HG03064 (cell line): ENCODE measurements around the gene SYTL4.

Source experiments
- ATAC-seq: cut with Tn5 transposase; IDR thresholded peaks from one replicate; pipeline ENCODE4 v1.9.1; 2021; ENCODE audit warnings: low read depth; ENCODE audit not compliant: unreplicated experiment

Gene SYTL4

DNA sequence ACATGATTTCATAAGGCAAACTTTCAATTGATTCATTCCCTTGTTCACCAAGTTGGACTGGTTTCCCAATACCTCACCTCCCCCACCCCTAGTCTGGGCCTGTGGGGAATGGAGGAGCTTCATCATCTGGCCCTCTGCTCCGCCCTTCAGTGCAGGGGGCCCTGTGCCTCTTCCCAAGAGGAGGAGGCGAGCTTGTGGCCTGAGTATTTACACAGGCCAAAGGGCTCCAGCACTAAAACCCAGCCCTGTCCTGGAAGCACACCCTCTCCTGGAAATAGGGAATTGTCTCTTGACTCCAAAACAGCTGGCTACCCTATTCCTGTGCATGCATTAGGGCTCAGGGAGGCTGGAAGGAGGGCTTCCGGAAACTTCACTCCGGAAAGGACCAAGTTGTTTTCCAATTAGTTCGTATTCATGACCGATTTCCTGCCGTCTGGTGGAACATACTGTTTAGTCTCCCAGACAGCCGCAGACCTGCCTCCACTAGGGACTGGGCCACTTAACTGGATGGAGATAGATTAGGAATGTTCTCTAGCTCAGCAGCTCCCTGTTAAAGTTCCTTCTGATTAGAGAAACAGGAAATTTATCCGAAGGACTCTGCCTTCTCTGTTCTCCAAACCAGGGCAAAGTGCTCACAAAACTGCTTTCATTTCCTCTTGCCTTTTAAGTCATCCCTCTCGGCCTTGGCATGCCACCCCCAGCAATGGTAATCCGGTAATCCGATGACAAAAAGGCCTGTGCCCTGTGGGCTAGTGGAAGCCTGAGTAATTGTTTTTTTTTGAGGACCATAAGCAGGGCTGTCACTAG lies 82.2 kb downstream of the SYTL4 start:
- no peak for ATAC-seq

DNA sequence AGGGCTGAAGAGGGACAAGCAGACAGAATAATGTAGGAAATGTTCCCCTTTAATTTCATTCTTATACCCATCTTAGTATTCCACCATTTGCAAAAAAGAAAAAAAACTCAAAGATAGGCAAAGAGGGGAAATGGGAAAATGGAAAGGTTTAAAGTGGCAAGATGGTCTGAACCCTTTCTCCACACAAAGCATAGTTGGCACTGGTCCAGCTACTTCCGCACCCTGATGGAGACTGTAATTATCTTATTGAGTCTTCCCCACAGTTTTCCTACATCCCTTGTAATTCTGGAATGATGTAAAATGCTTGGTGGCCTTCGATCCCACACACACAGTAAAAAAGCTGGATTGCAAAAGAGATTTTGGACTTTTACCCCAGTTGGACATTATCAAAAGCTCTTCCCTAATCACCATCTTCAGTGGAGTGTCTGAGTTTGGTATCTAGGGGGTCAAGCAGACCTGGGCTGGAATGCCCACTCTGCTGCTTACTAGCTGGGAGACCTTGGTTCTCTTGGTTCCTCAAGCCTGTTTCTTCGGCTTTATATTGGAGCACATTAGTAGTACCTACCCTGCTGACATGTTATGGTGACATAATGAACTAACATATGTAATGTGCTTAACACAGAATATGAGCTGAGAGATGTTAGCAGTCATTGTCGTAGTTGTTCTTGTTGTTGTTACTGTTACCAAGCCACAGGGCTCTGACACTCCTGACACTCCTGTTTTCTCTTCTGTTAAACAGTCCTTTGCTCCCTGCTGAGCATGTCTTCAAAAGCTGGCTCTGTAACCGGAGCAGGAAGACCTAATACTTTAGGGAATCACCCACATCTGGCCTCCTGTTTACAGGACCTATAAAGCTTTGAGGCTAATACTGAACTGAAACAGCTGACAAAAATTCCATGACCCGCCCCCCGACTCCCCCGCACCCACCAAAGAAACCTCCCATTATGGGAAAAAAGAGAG lies 83.2 kb downstream of the SYTL4 start:
- ATAC-seq, result no peak

DNA sequence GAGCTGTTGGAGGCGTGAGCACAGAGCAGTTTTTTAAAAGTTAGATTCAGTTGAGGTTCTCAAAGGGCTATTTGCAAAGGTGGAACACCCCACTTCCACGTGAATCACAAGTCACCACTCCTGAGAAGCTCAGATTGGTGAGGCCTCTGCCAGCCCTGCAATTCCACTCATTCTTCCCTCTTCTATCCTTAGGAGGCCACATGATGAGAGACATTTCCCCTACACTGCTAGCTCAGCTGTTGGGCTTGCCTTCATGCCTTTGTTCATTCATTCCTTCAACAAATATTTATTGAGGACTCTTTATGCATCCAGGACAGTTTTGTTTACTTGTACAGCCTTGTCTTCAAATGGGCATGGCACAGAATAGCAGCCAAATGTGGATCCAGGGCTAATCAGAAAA lies 84.2 kb downstream of the SYTL4 start:
- no peak for ATAC-seq

DNA sequence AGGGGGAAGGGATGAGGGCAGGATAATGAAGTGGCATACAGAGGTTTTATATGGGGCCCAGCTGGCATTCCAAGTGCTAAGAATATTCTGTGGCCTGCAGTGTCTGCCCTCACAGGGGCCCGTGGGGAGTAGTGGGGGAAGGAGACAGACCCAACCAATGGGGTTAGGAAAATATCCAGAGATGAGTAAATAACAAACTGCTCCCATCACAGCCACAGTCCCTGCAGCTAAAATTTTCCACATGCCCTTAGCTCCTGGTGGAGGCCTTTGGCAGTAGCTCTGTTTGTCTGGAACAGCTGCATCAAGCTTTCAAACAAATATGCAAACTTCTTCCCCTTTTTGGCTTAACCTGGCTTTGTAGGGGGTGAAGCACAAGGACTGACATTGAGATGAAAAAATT lies 84.8 kb downstream of the SYTL4 start:
- ATAC-seq, result no peak

DNA sequence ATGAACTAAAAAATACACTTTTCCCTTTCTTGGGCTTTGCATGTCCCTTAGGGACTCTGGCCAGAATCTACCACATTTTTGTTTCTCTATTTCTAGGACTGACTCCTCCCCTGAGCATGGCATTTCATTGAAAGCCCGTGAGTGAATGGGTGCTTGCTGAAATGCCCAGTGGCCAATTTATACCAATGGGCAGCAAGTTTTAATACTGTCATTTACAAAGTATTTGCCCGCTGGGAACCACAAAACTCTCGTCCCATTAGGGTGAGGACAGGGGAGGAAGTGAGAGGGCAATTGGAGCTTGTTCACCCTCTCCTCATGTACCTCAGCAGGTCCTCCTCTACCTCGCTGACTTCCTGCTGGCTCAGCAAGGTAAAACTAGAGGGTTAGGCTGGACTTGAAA lies 86.8 kb downstream of the SYTL4 start:
- ATAC-seq, result no peak

DNA sequence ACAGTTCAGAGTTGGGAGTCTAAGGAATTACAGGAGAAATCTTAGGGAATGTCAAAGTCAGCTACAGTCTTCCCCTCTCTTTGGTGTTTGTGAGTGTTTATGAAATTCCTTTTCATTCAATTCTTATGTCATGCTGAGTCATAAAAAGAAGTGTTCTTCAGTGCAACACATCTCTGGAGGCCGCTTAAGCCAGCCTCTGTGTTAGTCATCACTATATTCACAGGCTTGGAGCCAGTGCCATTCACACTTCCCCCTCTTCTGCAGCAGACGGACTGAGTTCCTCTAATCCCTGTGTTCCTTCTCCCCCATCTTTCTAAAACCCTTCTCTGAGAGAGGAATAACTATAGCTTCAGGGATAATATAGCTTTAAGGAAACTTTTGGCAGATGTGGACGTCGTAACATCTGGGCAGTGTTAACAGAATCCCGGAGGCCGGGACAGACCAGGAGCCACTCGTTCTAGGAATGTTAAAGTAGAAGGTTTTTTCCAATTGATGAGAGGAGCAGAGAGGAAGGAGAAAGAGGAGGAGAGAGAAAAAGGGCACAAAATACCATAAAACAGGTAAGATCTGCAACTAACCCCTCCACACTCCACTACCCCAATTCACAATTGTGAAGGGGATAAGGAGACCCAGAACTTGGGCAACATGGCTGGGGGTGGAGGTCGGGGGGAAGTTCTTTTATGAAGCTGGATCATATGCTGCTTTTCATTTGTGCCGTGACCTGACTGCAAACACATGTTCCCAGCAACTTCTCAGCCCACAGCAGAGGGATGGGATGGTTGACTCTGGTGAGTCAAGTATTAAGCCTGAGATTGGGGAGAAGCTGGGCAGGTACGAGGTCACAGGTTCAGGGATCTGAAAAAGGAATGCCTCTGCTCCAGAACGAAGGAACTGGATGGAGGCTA lies 87.7 kb downstream of the SYTL4 start, which contains the start of gene SRPX2:
TSS of gene SRPX2 (plus strand) at position 244 of the 905 bp plus-strand sequence. CDS start 2,124 bp downstream, outside the sequence.
- no peak for ATAC-seq

DNA sequence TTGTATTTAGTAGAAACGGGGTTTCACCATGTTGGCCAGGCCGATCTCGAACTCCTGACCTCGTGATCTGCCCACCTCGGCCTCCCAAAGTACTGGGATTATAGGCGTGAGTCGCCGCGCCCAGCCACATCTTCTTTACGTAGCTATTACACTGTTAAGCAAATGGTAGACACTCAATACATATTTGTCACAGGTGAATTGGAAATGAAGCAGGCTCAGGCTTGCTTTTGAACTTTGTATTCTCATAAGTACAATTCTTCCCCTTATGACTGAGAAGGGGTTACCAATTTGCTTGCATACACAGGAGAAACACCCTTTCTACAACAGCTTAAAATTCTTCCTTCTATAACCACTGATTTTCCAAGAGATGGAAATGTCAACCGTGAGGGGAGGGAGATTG lies 88.7 kb downstream of the SYTL4 start:
- ATAC-seq, result no peak

DNA sequence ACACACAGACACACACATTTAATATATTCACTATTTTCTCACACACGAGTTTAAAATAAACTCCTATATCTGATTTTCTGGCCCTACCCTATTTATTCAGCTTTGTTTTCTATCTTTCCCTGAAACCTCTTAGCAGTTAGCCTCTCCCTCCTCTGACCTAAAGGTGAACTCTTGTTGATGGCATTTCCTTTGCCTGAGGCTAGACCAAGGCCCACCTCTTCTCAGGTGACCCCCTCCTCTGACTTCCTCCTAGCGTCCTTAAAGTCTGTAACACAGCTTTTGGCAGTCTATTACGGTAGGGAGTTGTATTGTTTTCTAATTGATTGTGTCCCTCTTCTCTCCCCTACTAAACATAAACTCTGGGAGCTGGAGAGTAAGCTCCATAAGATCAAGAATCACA lies 89.6 kb downstream of the SYTL4 start:
- no peak for ATAC-seq

DNA sequence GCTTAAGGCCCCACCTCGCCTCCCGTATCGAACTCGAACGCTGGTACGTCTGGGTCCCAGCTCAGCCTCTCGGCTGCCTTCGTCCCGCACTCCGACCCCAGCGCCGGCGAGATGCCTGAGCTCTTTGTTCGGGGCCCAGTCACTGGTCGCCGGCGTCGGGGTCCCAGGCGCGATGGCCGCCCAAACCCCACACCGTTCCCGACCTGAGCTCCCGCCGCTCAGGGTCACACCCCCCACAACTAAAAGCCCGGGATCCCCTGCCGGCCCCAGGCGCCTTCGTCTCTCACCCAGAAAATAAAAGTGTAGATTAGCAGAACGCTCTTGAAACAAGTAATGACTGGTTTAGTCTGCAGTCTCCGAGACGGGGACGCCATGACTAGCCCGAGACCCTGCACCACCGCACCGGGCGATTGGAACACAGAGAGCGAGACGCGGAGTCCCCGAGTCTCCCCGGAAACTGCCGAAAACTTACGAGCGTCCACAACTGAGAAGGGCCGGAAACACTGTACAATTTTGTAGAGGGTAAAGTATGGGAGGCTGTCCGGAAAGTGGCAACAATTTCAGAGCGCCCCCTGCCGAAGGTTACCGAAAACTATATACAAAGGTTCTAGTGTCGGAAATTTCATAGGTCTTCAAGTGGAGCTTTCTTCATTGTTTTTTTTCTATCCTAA lies 95.5 kb downstream of the SYTL4 start, which contains the start of gene TSPAN6:
TSS of gene TSPAN6 (minus strand) at position 486 of the 671 bp plus-strand sequence. CDS start at position 374, 112 bp downstream.
- ATAC-seq, result peak; percentile 89

DNA sequence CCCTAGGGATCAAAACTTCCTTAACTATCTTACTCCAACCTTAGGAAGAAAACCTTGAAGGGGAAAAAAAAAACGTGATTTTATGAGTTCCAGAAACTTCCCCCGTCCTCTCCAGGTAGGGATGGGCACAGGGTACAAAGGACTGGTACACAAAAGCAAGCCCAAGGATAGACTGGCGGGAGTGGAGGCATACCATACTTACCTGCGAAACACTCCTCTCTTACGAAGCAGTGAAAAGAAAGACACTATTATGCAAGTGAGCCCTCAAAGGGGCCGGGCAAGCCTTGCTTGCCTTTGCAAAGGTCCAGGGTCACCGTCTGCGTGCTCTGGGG lies 96.0 kb downstream of the SYTL4 start:
- no peak for ATAC-seq

DNA sequence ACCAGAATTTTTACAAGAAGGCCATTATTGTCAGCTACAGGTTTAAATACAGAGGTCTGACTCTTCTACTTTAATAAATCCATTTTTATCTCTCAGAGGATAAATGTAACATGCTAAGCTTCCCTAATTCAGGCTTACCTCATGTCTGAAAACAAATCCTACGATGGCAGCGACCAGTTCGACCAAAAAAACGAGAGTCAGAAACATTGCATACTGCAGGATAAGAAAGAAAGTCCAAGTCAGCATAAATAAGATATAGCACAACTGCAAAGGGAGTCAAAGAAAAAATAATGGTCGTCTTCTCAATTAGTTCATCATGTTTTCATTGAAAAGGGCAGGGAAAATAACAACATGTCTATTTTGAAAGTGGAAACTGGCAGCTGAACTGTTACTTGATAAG lies 96.9 kb downstream of the SYTL4 start:
- ATAC-seq, result no peak

DNA sequence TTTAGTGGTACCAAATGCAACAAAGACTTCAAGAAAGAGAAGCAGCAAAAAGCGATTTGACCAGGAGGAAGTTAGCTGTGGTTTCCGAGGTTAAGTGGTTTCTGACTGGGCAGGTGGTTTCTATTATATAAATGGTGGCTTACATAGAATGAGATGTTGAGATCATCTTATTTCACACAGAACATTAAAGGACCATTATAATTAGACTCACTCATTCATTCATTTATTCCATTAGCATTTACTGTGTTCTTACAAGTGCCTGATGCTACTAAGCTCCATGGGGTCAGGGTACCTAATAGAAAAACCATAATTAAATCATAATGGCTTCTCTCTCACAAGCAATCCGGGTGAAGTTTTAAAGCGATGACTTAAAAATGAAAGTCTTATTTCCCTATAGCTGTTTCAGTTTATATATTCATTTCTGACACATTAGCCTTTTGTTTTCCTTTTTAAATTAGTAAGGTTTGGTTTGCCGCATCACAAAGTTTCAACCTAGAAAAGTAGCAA lies 105.9 kb downstream of the SYTL4 start:
- ATAC-seq, result peak; percentile 95
